HG03196 (cell line): ENCODE results near the gene CDHR1.
A peak's percentile ranks its signal among the peaks of the same experiment; 100 is the strongest.
"Not testable (repeated sequence)": the region's sequence is repeated elsewhere in the genome, so short reads cannot be mapped to it uniquely, and the experiment has no call there.

Experiments used
- ATAC-seq: cut with Tn5 transposase; IDR thresholded peaks from one replicate; pipeline ENCODE4 v1.9.1; 2021; ENCODE audit not compliant: unreplicated experiment

CDHR1 gene

GRCh38 chr10:84194424-84195043 lies at the start of gene CDHR1:
Gene CDHR1 (plus strand): TSS chr10:84194537. CDS start chr10:84194761, 224 bp downstream.
- peak; percentile 75 for ATAC-seq

GRCh38 chr10:84147347-84147746 lies 47.0 kb upstream of the CDHR1 start:
- ATAC-seq: no peak

- peak; percentile 61 for ATAC-seq
Measured at GRCh38 chr10:84148006-84148597, 46.2 kb upstream of the CDHR1 start.

- no peak for ATAC-seq
Measured at GRCh38 chr10:84149854-84150253, 44.5 kb upstream of the CDHR1 start.

GRCh38 chr10:84152769-84153168 lies 41.6 kb upstream of the CDHR1 start:
- ATAC-seq: no peak

GRCh38 chr10:84155521-84155920 lies 38.8 kb upstream of the CDHR1 start:
- ATAC-seq: no peak

GRCh38 chr10:84156009-84156408 lies 38.3 kb upstream of the CDHR1 start:
- ATAC-seq: no peak

GRCh38 chr10:84156768-84157167 lies 37.6 kb upstream of the CDHR1 start:
- ATAC-seq: no peak

- no peak for ATAC-seq
Measured at GRCh38 chr10:84158061-84158460, 36.3 kb upstream of the CDHR1 start.

- no peak for ATAC-seq
Measured at GRCh38 chr10:84158550-84158949, 35.8 kb upstream of the CDHR1 start.

- no peak for ATAC-seq
Measured at GRCh38 chr10:84159076-84159685, 35.2 kb upstream of the CDHR1 start.

- no peak for ATAC-seq
Measured at GRCh38 chr10:84160663-84161362, 33.5 kb upstream of the CDHR1 start.

GRCh38 chr10:84163996-84164395 lies 30.3 kb upstream of the CDHR1 start:
- no peak for ATAC-seq

- ATAC-seq: no peak
Measured at GRCh38 chr10:84164442-84164841, 29.9 kb upstream of the CDHR1 start.

GRCh38 chr10:84166620-84167288 lies 27.6 kb upstream of the CDHR1 start:
- ATAC-seq: peak; percentile 53

- ATAC-seq: peak; percentile 13
Measured at GRCh38 chr10:84167289-84167653, 27.1 kb upstream of the CDHR1 start.

GRCh38 chr10:84168382-84168781 lies 26.0 kb upstream of the CDHR1 start:
- ATAC-seq: not testable (repeated sequence)

GRCh38 chr10:84171237-84171636 lies 23.1 kb upstream of the CDHR1 start:
- ATAC-seq: not testable (repeated sequence)

GRCh38 chr10:84171700-84172466 lies 22.5 kb upstream of the CDHR1 start:
- peak; percentile 12 for ATAC-seq

- peak; percentile 40 for ATAC-seq
Measured at GRCh38 chr10:84172467-84173356, 21.6 kb upstream of the CDHR1 start.
